A172 (cell line): ENCODE results near the gene SDC1. TPM values are rescaled to one million over a fixed set of nuclear protein-coding genes. Genes with fewer than 3 reads are reported as not detected.

Experiments
- DNase-seq: peaks from one replicate; pipeline ENCODE4 v3.0.0-alpha.2; 2015; ENCODE audit warnings: low spot score
- total RNA-seq: library from RNA; depleted of rRNA; stranded (reverse); fragments of >200 nt; shearing (Covaris generic); gene quantifications from 2 replicates; pipeline ENCODE4 v1.2.3, GENCODE V29; 2014

Gene SDC1
- total RNA-seq, 1 experiment from 2014 or later, result 257 TPM

GRCh38 chr2:20169796-20170703 lies 54.9 kb downstream of the SDC1 start:
- DNase-seq, result no peak

- DNase-seq, result no peak
These were observed 55.9 kb downstream of the SDC1 start for GRCh38 chr2:20168727-20169696.

DNA sequence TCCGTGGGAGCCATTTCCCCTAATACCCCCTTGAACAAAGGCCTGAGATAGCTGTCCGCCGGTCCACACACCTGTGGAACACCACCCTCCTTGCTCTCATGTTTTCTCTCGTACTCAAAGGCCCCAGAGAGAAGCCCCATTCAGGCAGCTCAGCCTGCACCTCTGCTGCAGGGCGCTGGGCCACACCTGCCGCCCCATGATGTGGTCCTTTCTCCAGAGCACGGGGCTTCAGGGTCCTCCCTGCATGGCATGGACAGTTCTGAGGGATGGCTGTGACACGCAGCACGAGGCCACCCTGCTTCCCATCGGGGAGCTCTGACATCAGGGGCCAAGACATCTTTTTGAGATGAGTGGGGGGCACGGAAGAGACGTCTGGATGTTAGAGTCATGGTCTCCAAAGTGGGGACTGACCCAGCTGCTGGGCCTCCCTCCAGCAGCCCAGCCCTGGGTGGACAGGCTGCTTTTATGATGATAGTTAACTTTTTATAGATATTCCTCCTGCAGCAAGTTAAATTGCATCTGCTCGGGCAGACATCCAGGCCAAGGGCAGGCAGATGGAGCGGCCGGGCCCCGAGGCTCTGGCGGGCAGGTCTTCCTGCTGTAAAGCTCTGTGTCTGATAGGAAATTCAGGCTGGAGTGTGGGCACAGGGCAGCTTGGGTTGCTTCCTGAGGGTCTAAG lies 56.7 kb downstream of the SDC1 start:
- DNase-seq, result no peak

DNA sequence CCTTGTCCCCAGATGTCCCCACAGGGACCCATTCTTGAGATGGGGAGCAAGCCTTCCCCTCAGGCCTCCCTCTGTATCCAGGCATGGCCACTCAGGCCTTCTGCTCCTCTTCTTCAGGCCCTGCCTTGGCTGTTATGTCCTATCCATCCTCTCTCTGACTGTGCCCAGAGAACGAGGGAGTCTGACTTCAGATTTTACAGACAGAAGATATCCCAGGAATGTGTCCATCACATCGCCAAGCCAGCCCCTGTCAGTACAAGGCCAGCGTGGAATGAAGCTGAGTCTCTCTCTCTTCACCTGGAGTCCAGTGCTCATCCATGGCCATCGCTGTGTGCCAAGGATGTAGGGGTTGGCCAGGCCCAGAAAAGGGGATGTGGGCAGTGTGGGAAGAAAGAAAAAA lies 57.6 kb downstream of the SDC1 start:
- DNase-seq, result no peak

GRCh38 chr2:20165677-20166509 lies 59.0 kb downstream of the SDC1 start:
- DNase-seq, result no peak

DNA sequence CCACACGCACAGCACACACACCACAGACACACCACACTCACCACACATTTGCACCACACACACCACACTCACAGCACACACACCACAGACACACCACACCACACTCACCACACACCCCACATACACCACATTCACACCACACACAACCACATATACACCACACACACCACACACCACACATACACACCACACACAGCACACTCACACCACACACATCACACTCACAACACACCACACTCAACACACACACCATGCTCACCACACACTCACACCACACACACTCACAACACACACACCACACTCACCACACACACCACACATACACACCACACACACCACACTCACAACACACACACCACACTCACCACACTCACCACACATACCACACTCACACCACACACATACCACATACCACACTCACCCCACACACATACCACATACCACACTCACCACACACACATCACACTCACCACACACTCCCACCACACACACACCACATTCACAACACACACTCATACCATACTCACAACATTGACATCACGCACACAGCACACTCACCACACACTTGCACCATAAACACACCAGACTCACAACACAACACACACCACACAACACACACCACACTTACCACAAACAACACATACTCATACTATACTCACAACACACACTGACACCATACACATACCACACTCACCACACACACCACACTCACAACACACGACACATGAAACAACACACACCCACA lies 60.0 kb downstream of the SDC1 start:
- no peak for DNase-seq

DNA sequence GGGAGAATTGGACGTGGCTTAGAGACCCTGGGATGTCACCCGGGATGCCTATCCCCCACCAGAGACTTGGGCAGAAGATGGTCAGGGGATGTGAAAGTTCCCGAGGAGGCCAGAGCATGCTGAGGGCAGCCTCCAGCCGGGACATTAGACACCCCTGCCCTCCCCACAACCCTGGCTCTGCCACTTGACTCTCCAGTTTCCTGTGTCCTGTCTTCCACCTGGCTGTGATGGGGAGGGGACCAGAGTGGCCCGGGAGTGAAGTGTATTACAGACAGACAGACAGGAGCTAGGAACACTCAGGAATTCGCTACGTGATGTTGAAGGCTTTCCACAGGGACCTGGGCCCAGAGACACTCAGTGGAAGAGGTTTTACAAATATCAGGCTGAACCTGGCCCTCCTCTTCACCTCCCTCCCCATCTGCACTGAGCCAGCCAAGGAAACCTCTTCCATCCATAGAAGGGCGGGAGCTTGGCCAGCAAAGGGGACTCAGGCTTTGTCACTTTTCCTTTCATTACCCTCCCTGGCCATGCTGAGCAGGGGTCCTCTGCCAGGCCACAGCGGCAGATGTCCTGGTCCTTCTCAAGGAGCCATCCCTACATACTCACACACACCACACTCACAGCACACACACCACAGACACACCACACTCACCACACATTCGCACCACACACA lies 60.7 kb downstream of the SDC1 start:
- DNase-seq, result no peak

- DNase-seq, result no peak
These were observed 65.4 kb downstream of the SDC1 start for GRCh38 chr2:20159411-20160070.

DNA sequence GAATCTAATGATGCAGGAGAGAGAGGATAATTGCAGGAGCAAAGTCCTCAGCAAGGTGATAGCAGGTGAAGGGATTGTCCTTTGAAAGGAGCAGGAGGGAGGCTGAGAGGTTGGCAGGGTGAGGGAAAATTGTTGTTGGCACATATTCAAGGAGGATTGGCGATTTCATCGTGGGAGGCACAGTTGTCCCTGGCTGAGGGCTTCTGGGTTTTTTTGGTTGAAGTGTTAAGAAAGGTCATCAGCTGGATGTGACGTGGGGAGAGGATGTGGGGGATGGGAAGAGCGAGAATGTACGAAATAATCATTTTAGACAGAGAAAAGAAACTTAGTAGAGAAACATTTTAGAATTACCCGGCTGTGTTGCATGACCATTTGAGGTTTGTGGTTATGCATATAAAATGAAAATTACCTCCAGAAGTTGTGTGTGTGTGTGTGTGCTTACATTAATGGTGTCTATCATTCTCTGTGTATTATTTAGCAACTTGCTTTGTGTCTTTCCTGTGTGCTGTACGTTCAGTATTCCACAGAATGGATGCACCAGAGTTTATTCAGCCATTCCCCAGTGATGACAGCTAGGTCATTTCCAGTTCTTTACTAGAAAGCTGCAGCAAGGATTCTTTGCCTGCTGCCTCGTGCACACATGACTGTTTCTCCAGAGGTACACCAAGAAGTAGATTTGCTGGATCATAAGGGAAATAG lies 67.6 kb downstream of the SDC1 start:
- no peak for DNase-seq

DNA sequence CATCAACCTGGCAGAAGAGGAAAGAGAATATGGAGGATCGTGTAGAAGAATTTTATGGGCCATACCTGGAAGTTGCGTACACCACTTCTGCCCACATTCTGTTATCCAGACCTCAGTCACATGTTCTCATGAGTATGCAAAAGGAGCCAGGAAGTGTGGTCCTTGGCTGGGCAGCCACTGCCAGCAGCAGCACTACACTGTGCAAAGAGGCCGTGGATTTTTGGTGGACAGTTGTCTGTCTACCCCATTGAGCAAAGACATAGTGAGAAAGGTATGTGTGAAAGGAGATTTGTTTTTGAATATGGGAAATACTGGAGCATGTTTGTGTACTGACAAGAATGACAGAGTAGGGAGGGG lies 68.1 kb downstream of the SDC1 start:
- DNase-seq, result no peak

GRCh38 chr2:20156076-20156759 lies 68.7 kb downstream of the SDC1 start:
- no peak for DNase-seq

GRCh38 chr2:20153131-20153851 lies 71.6 kb downstream of the SDC1 start:
- no peak for DNase-seq

GRCh38 chr2:20150806-20151571 lies 73.9 kb downstream of the SDC1 start:
- no peak for DNase-seq
